ENCODE measurements around the gene BCO2.

- no peak for TF ChIP-seq CTCF (IDR thresholded peaks at IDR 0.05)
- TF ChIP-seq POLR2A (IDR thresholded peaks at IDR 0.05): no peak
Observed at GRCh38 chr11:112186304-112186703, 11.0 kb downstream of the BCO2 start.

Data from esophagus squamous epithelium (tissue), 4 donors.